Heart left ventricle (tissue), 16 donors: ENCODE data around the gene CHAF1A. TPM values are rescaled to one million over a fixed set of nuclear protein-coding genes. Genes with fewer than 3 reads are reported as not detected.

ENCODE experiments used
- ATAC-seq, 4 donors: fragments of 200-7000 bp; cut with Tn5 transposase; one replicate each; pipeline ENCODE4 v1.9.1; 2020 to 2022; ENCODE audit warnings: moderate library complexity in 4 of 4, mild to moderate bottlenecking in 3 of 4, moderate number of reproducible peaks in 1 of 4
- DNase-seq, 5 donors: peaks; one replicate each; pipeline ENCODE4 v3.0.0-alpha.2; 2020
- H3K27ac ChIP-seq, 12 donors: fragments of 200-600 bp; sonication (generic) in 4 of 12; one replicate each; pipeline versions ENCODE4 v1.5.0 to v1.8.0; 2016 to 2022; ENCODE audit warnings: mild to moderate bottlenecking in 2 of 12
- H3K27me3 ChIP-seq, 9 donors: fragments of 200-600 bp; sonication (generic) in 2 of 9; one replicate each; pipeline versions ENCODE4 v1.5.1 to v1.8.0; 2016 to 2022; ENCODE audit warnings: mild to moderate bottlenecking in 3 of 9
- H3K36me3 ChIP-seq, 9 donors: fragments of 200-600 bp; sonication (generic) in 2 of 9; one replicate each; pipeline versions ENCODE4 v1.5.0 to v1.8.0; 2018 to 2022; ENCODE audit warnings: mild to moderate bottlenecking in 2 of 9
- H3K4me1 ChIP-seq, 12 donors: fragments of 200-600 bp; sonication (generic) in 4 of 12; one replicate each; pipeline versions ENCODE4 v1.5.0 to v1.8.0; 2016 to 2022; ENCODE audit warnings: mild to moderate bottlenecking in 3 of 12
- H3K4me3 ChIP-seq, 12 donors: fragments of 200-600 bp; sonication (generic) in 4 of 12; one replicate each; pipeline versions ENCODE4 v1.5.0 to v1.8.0; 2017 to 2022; ENCODE audit warnings: mild to moderate bottlenecking in 9 of 12, moderate library complexity in 4 of 12
- H3K9me3 ChIP-seq, 12 donors: fragments of 200-600 bp; sonication (generic) in 4 of 12; one replicate each; pipeline versions ENCODE4 v1.5.0 to v1.8.0; 2016 to 2022; ENCODE audit warnings: mild to moderate bottlenecking in 1 of 12
- POLR2A ChIP-seq, 2 donors: fragments of 450-650 bp; IDR thresholded peaks; one replicate each; pipeline ENCODE4 v1.6.1; 2017; ENCODE audit warnings: antibody characterized with exemption in 2 of 2, mild to moderate bottlenecking in 2 of 2, moderate library complexity in 2 of 2
- WGBS, 4 donors: extraction: QIAGEN DNeasy Blood & Tissue Kit in 2 of 4; methylation state at CpG; one replicate each; pipeline versions ENCODE4 v1.1.5 to v1.1.7; 2013 to 2018; 5-methylcytosine and 5-hydroxymethylcytosine counted together
- intact Hi-C, 10 donors: fragments of 100-400 bp; cut with DNase I; formaldehyde crosslinking; loops; one replicate each; pipeline versions ENCODE4 v1.11.1 to v1.14.2; 2022
- polyA plus RNA-seq, 2 donors: library from polyadenylated mRNA; stranded (reverse); fragments of 200-250 nt; gene quantifications; one replicate each; pipeline ENCODE4 v1.2.3, GENCODE V29; 2013
- total RNA-seq, 9 donors: library from RNA; depleted of rRNA in 2 of 9; stranded (reverse); fragments of >200 nt in 2 of 9; fragmentation: NEBNext Ultra II Directional in 3 of 9; extraction: Animal tissue kit (Norgen Biotek cat#: 25700) in 3 of 9; gene quantifications; one replicate each; pipeline versions ENCODE4 v1.1.0 to v1.2.4, GENCODE V29; 2016 to 2023
- TF ChIP-seq, protein P1 (sequence below), 12 donors: fragments of 200-600 bp; sonication (generic) in 4 of 12; IDR thresholded peaks; one replicate each; pipeline versions ENCODE4 v1.5.0 to v1.8.0; 2018 to 2022; ENCODE audit warnings: antibody characterized with exemption in 12 of 12, mild to moderate bottlenecking in 5 of 12
- donor health status: ischemic (EF 13 %, LVEDD 7.1; RV severe dilation, severe dysfunction).
- donor health status: healthy with polysubstance abuse.
- donor health status: DM: no; HTN: yes; CAD: no.
- donor health status: DM: no; HTN: no; CAD: no.
- donor health status: ischemic (EF 25% LVEDD 6.9; RV normal size, moderate dysfunction).
- donor health status: ischemic (EF 25% LVEDD 5.7; RV mildly dilated, moderate dysfunction).
- donor health status: healthy.
- donor health status: DM: yes; HTN: yes; CAD: no.
- donor health status: ischemic (EF 35%, LVEDD 5.7; RV mildly dilated, moderate dysfunction).
- donor health status: nonischemic (EF 11% LVEDD 7.7; RV severe dilation, severe dysfunction).
- donor health status: DM: yes; HTN: yes; CAD: no.
- donor health status: PGD.
- donor health status: ischemic (EF 29% LVEDD 5.4; RV normal size, mild dysfunction).
- donor health status: nonischemic (EF 23%, LVEDD 6.1; RV moderate dilation, normal function).

Gene CHAF1A
- total and polyA plus RNA-seq, 11 donors, result 2.9 to 10.7 (median 5.5) TPM

DNA sequence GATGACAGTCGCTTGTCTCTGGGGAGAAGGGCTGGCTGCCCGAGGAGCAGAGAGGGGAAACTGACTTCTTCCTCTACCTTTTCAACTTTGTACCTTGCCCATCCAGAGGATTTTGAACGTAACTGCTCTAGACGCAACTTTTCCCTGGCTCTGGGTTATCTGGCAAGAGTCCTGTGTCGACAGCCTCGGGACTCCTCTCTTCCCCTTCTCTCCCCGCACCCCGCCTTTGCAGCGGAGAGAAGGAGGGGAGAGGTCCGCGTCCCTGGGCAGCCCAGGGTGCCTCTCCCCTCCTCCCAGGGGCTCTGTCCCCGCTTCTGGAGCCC, 2.7 kb upstream of the CHAF1A start:
- H3K36me3 ChIP-seq, result peaks cover 0 to 29% (median 15%) of the 10 kb centered on the region in 9 donors
- 0 to 1% (median 0%) methylated on average over 11 to 12 of the region's 12 CpGs for WGBS, 4 donors
- ATAC-seq (peak in 2 of 4 donors; percentile 12), DNase-seq (no peak)
- no peaks in the 10 kb centered on the region for H3K27me3 ChIP-seq
- peaks cover 4 to 75% (median 48%) of the 10 kb centered on the region in 12 donors for H3K4me1 ChIP-seq
- intact Hi-C loops, result loop anchor here in 8 of 10 donors (1.0 to 10.0 kb wide), 12 partner anchors 25 to 153 kb away; partner anchors contain the start of genes MPND (in 3 of the 8), UBXN6 (in 2 of the 8) and YJU2 (in 2 of the 8)
- TF ChIP-seq, protein P1, sequence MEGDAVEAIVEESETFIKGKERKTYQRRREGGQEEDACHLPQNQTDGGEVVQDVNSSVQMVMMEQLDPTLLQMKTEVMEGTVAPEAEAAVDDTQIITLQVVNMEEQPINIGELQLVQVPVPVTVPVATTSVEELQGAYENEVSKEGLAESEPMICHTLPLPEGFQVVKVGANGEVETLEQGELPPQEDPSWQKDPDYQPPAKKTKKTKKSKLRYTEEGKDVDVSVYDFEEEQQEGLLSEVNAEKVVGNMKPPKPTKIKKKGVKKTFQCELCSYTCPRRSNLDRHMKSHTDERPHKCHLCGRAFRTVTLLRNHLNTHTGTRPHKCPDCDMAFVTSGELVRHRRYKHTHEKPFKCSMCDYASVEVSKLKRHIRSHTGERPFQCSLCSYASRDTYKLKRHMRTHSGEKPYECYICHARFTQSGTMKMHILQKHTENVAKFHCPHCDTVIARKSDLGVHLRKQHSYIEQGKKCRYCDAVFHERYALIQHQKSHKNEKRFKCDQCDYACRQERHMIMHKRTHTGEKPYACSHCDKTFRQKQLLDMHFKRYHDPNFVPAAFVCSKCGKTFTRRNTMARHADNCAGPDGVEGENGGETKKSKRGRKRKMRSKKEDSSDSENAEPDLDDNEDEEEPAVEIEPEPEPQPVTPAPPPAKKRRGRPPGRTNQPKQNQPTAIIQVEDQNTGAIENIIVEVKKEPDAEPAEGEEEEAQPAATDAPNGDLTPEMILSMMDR (IDR thresholded peaks at IDR 0.05), result no peak
- no peak for TF ChIP-seq POLR2A (IDR thresholded peaks at IDR 0.05)
- no peaks in the 10 kb centered on the region for H3K9me3 ChIP-seq
- H3K27ac ChIP-seq, result peak overlapping the region; percentile 81 to 98 (median 96)
- H3K4me3 ChIP-seq, result peak overlapping the region; percentile 75 to 100 (median 94)

GRCh38 chr19:4400135-4400936, 2.1 kb upstream of the CHAF1A start, which contains the start of gene SH3GL1:
Gene SH3GL1, minus strand, starts transcription at chr19:4400547. Its CDS starts 179 bp downstream, at chr19:4400368.
- Histone ChIP-seq H3K4me3 (peak within 1 kb of the TSS; percentile 75 to 100 (median 94)), H3K27me3 (no peaks in the 10 kb centered on the region), H3K4me1 (peaks cover 4 to 70% (median 44%) of the 10 kb centered on the region in 12 donors), H3K36me3 (peaks cover 0 to 23% (median 10%) of the 10 kb centered on the region in 9 donors), H3K27ac (peak within 1 kb of the TSS; percentile 81 to 98 (median 96)), H3K9me3 (no peaks in the 10 kb centered on the region)
- TF ChIP-seq, protein P1 (IDR thresholded peaks at IDR 0.05), result peak; percentile 83 to 98 (median 93)
- peak in 1 of 2 donors; percentile 42 for TF ChIP-seq POLR2A (IDR thresholded peaks at IDR 0.05)
- intact Hi-C loops, result loop anchor here in 5 of 10 donors (1.0 to 10.0 kb wide), 10 partner anchors 26 to 154 kb away; partner anchors contain the start of genes UBXN6 (in 2 of the 5), YJU2 (in 2 of the 5) and MPND (in 1 of the 5)
- DNase-seq (peak; percentile 91 to 96 (median 93)), ATAC-seq (peak; percentile 55 to 77 (median 66))
- 1% methylated on average over 26 to 90 of the region's 90 CpGs for WGBS, 4 donors

DNA sequence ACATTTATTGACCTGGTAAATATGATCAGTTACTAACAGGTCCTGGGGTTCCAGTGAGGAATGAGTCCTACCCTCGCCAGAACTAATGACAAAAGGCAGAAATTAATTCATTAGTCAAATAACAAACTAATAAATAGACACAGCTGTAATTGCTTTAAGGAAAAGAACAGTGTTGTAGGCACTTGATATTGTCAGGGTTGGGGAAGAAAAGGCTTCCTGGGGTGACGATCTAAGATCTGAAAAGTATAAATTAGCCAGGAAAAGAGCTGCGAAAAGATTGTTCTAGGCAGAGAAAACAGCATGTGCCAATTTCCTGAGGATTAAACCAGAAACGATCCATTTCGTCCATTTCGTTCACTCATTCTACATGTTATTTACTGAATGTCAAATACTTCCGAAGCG, 670 bp upstream of the CHAF1A start:
- H3K27ac ChIP-seq, result peak overlapping the region; percentile 73 to 95 (median 88)
- intact Hi-C loops, result loop anchor here in 5 of 10 donors (2.0 to 10.0 kb wide), 8 partner anchors 33 to 155 kb away; partner anchors contain the start of genes MPND (in 2 of the 5), UBXN6 (in 2 of the 5) and YJU2 (in 2 of the 5)
- no peak for ATAC-seq
- H3K27me3 ChIP-seq, result no peaks in the 10 kb centered on the region
- H3K4me1 ChIP-seq, result peaks cover 4 to 59% (median 41%) of the 10 kb centered on the region in 12 donors
- H3K9me3 ChIP-seq, result no peaks in the 10 kb centered on the region
- peaks cover 0 to 9% (median 0%) of the 10 kb centered on the region in 9 donors for H3K36me3 ChIP-seq
- TF ChIP-seq POLR2A (IDR thresholded peaks at IDR 0.05), result no peak
- TF ChIP-seq, protein P1 (IDR thresholded peaks at IDR 0.05), result no peak
- 1 to 2% (median 2%) methylated on average over 8 of the region's 8 CpGs for WGBS, 4 donors
- DNase-seq, result no peak
- peak overlapping the region in 11 of 12 donors; percentile 10 to 97 (median 70) for H3K4me3 ChIP-seq
